ENCODE results near the gene KRT15. TPM values are rescaled to one million over a fixed set of nuclear protein-coding genes. Genes with fewer than 3 reads are reported as not detected.
A peak's percentile ranks its signal among the peaks of the same experiment; 100 is the strongest.

The KRT15 gene
- total and polyA plus RNA-seq, 9 of the 15 experiments (the other 6 are each of a cell fraction or from before 2014, with no cell fraction given), result 0.28 to 4.4 (median 0.56) TPM

DNA sequence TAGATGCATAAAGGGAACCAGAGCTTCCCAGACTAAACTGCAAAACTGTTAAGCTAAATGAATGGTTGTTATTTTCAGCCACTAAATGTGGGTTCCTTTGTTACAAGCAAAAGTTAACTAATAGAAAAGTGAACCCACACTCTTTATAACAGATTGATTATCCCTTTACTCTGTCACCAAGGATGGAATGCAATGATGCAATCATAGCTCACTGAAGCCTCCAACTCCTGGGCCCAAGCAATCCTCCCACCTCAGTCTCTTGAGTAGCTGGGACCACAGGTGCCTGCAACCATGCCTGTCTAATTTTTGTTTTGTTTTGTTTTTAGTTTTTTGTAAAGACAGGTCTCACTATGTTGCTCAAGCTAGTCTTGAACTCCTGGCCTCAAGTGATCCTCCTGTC is 46.6 kb upstream of the KRT15 start:
- no peak overlapping the region for H3K9ac ChIP-seq (ENCODE audit: insufficient read depth in 1 of 2, low read depth in 2 of 2, low read length in 2 of 2)
- no peaks in the 10 kb centered on the region for H3K9me1 ChIP-seq (ENCODE audit: control insufficient read depth, insufficient read depth, low read length)
- no peaks in the 10 kb centered on the region; a peak in 1 of 5 replicates for H3K4me1 ChIP-seq (replicated peaks in 1 of 2; ENCODE audit: control insufficient read depth in 2 of 2, insufficient read depth in 2 of 2, low read length in 2 of 2)
- no peaks in the 10 kb centered on the region for H4K20me1 ChIP-seq (replicated peaks; ENCODE audit: control insufficient read depth, insufficient read depth, low read length)
- FAIRE-seq (no peak), ATAC-seq (no peak), DNase-seq (ENCODE audit: extremely low read depth in 1 of 4, low spot score in 3 of 4) (no peak)
- no peak overlapping the region for H2AFZ ChIP-seq (ENCODE audit: low read depth, low read length)
- no peak overlapping the region for H3K4me2 ChIP-seq (ENCODE audit: insufficient read depth, low read length)
- intact Hi-C loops (cut with micrococcal nuclease) (no loop called here), in situ Hi-C loops (cut with MboI) (no loop called here)
- H3K27ac ChIP-seq (ENCODE audit: extremely low read depth, low read depth, low read length), result no peak overlapping the region
- no peaks in the 10 kb centered on the region for H3K9me3 ChIP-seq (replicated peaks; ENCODE audit: control insufficient read depth, insufficient read depth, low read depth, low read length)
- POLR2A ChIA-PET, result interaction anchor here (0.6 to 1.3 kb wide), 4 partner anchors 10 to 86 kb away, joined by 3 to 6 read pairs (median 4); no protein-coding TSS in a partner anchor
- peaks cover 20 to 57% of the 10 kb centered on the region in 2 experiments for H3K27me3 ChIP-seq (ENCODE audit: control insufficient read depth in 2 of 2, insufficient read depth in 2 of 2, low read length in 2 of 2)
- H3K79me2 ChIP-seq (ENCODE audit: control insufficient read depth, insufficient read depth, low read length), result no peaks in the 10 kb centered on the region
- CTCF ChIA-PET (ENCODE audit: low intra/inter-chr PET ratio), result interaction anchor here (1.2 kb wide), 1 partner anchor 83 kb away, joined by 3 read pairs; no protein-coding TSS in a partner anchor
- H3K36me3 ChIP-seq (ENCODE audit: control insufficient read depth, insufficient read depth, low read length), result no peaks in the 10 kb centered on the region
- BruUV-seq (replicated peaks), result no TSS peak
- H3K4me3 ChIP-seq, result no peak overlapping the region
- TF ChIP-seq ZNF764 (CRISPR knock-in tag; IDR thresholded peaks at IDR 0.05; ENCODE audit: low read depth) (no peak), EP400 (IDR thresholded peaks at IDR 0.05) (no peak), CC2D1A (IDR thresholded peaks at IDR 0.05) (no peak), YBX1 (IDR thresholded peaks at IDR 0.05) (no peak), CEBPG (CRISPR knock-in tag; IDR thresholded peaks at IDR 0.05) (no peak), CEBPG (tag; conservative IDR thresholded peaks at IDR 0.05 in 1 of 2, IDR thresholded peaks at IDR 0.05 in 1 of 2) (peak; percentile 7 to 34; a peak in 1 of 4 replicates), TRIM28 (IDR thresholded peaks at IDR 0.05) (no peak), E2F3 (CRISPR knock-in tag; IDR thresholded peaks at IDR 0.05) (no peak), ZNF830 (CRISPR knock-in tag; IDR thresholded peaks at IDR 0.05) (no peak), NFXL1 (CRISPR knock-in tag; IDR thresholded peaks at IDR 0.05) (no peak), KLF13 (tag; IDR thresholded peaks at IDR 0.05; ENCODE audit: borderline replicate concordance, low read depth) (no peak), MCM2 (IDR thresholded peaks at IDR 0.05; ENCODE audit: low read depth) (no peak), ARID1B (IDR thresholded peaks at IDR 0.05) (no peak), FOXK1 (CRISPR knock-in tag; IDR thresholded peaks at IDR 0.05; ENCODE audit: borderline replicate concordance) (no peak)
- TF ChIP-seq, protein P1, sequence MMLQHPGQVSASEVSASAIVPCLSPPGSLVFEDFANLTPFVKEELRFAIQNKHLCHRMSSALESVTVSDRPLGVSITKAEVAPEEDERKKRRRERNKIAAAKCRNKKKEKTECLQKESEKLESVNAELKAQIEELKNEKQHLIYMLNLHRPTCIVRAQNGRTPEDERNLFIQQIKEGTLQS (IDR thresholded peaks at IDR 0.05), result peak; percentile 52
- TF ChIP-seq, protein P1 (CRISPR knock-in tag; conservative IDR thresholded peaks at IDR 0.05), result no peak
